Thyroid gland (tissue), 4 donors: ENCODE data around the gene ATRNL1.

Experiments used
- CTCF ChIP-seq, 6 experiments: fragments of 200-600 bp in 3 of 6; fragments of 450-650 bp in 3 of 6; sonication (generic) in 3 of 6; IDR thresholded peaks; one replicate each; pipeline ENCODE4 v1.5.1; 2016 to 2019; ENCODE audit warnings: antibody characterized with exemption in 6 of 6, mild to moderate bottlenecking in 2 of 6, inconsistent platforms in 1 of 6, moderate library complexity in 1 of 6
- POLR2A ChIP-seq, 2 donors: fragments of 450-650 bp; IDR thresholded peaks; one replicate each; pipeline ENCODE4 v1.6.1; 2017; ENCODE audit warnings: antibody characterized with exemption in 2 of 2, mild to moderate bottlenecking in 2 of 2, moderate library complexity in 1 of 2

DNA sequence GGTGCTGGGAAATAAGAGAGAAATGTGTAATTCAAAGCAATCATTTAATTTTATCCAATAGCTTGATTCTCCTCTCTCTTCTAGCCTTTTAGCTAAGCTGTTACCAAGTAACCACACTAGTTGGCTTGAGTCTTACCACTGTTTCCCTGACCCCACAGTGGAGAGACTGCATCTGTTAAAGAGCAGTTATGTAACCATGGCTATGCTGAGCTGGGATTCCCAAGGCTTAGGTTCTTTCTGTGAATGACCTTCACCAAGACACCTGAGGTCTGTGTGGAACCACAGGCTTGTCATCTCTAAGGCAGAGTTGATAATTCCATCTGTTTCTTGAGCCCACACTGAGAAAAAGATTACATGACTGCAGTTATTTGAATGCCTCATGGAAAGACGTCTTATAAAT is 47.7 kb upstream of the ATRNL1 start:
- TF ChIP-seq POLR2A (IDR thresholded peaks at IDR 0.05), result no peak
- no peak for TF ChIP-seq CTCF (IDR thresholded peaks at IDR 0.05)
